HL-60 (cell line): ENCODE measurements around the gene TIMP3.

Experiments used
- GABPA ChIP-seq: IDR thresholded peaks from 2 replicates; pipeline ENCODE4 v1.6.1; 2012; ENCODE audit warnings: low read depth
- POLR2AphosphoS5 ChIP-seq: IDR thresholded peaks from 2 replicates; pipeline ENCODE4 v1.6.1; 2012; ENCODE audit warnings: low read depth
- TF ChIP-seq, protein P1 (sequence below): IDR thresholded peaks from one replicate; pipeline ENCODE4 v1.5.1; 2011; ENCODE audit warnings: low read length, control low read depth, inconsistent platforms; ENCODE audit not compliant: insufficient read depth

DNA sequence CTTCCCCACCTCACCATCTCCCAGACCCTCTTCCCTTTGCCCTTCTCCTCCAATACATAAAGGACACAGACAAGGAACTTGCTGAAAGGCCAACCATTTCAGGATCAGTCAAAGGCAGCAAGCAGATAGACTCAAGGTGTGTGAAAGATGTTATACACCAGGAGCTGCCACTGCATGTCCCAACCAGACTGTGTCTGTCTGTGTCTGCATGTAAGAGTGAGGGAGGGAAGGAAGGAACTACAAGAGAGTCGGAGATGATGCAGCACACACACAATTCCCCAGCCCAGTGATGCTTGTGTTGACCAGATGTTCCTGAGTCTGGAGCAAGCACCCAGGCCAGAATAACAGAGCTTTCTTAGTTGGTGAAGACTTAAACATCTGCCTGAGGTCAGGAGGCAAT lies 58.2 kb downstream of the TIMP3 start:
- TF ChIP-seq, protein P1, sequence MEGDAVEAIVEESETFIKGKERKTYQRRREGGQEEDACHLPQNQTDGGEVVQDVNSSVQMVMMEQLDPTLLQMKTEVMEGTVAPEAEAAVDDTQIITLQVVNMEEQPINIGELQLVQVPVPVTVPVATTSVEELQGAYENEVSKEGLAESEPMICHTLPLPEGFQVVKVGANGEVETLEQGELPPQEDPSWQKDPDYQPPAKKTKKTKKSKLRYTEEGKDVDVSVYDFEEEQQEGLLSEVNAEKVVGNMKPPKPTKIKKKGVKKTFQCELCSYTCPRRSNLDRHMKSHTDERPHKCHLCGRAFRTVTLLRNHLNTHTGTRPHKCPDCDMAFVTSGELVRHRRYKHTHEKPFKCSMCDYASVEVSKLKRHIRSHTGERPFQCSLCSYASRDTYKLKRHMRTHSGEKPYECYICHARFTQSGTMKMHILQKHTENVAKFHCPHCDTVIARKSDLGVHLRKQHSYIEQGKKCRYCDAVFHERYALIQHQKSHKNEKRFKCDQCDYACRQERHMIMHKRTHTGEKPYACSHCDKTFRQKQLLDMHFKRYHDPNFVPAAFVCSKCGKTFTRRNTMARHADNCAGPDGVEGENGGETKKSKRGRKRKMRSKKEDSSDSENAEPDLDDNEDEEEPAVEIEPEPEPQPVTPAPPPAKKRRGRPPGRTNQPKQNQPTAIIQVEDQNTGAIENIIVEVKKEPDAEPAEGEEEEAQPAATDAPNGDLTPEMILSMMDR, result no peak
- TF ChIP-seq POLR2AphosphoS5 (no peak), GABPA (no peak)
